OCI-LY7 (cell line): ENCODE measurements around the gene HOXC6.

Experiments
- CTCF ChIP-seq: fragments of 200-600 bp; sonication (generic); conservative IDR thresholded peaks from 2 replicates; pipeline ENCODE4 v1.5.1; 2014; ENCODE audit warnings: mild to moderate bottlenecking, antibody characterized with exemption, low read length, moderate library complexity, mixed read lengths
- EZH2phosphoT487 ChIP-seq: fragments of 200-600 bp; sonication (generic); IDR thresholded peaks from 2 replicates; pipeline ENCODE4 v1.6.1; 2018; ENCODE audit warnings: low read depth, borderline replicate concordance, mild to moderate bottlenecking, mixed run types, antibody characterized with exemption, low read length, moderate library complexity, mixed read lengths

- TF ChIP-seq CTCF: no peak
- TF ChIP-seq EZH2phosphoT487: no peak
These were observed 47.2 kb downstream of the HOXC6 start for GRCh38 chr12:54075409-54075808.
